Measurements from ENCODE around the gene ROPN1.

The ROPN1 gene

GRCh38 chr3:123929325-123929724 is 62.6 kb downstream of the ROPN1 start:
- TF ChIP-seq CTCF (conservative IDR thresholded peaks at IDR 0.05), result no peak
- no peak overlapping the region for H3K27ac ChIP-seq

- TF ChIP-seq CTCF (conservative IDR thresholded peaks at IDR 0.05), result no peak
Observed at GRCh38 chr3:123926396-123926795, 65.5 kb downstream of the ROPN1 start.

GRCh38 chr3:123920868-123921267 is 71.1 kb downstream of the ROPN1 start:
- no peak overlapping the region for H3K27ac ChIP-seq
- no peak for TF ChIP-seq CTCF (conservative IDR thresholded peaks at IDR 0.05)

More at GRCh38 chr3:123926396-123926795, 65.5 kb downstream of the ROPN1 start:
- H3K27ac ChIP-seq, result no peak overlapping the region

GRCh38 chr3:123920383-123920782 is 71.5 kb downstream of the ROPN1 start:
- no peak for TF ChIP-seq CTCF (conservative IDR thresholded peaks at IDR 0.05)
- H3K27ac ChIP-seq, result no peak overlapping the region

GRCh38 chr3:123919353-123919752 is 72.6 kb downstream of the ROPN1 start:
- TF ChIP-seq CTCF (conservative IDR thresholded peaks at IDR 0.05), result no peak
- no peak overlapping the region for H3K27ac ChIP-seq

All from VCaP (cell line).